Duodenal mucosa (tissue), 2 donors: ENCODE measurements around the gene CDC42EP2.
A peak's percentile ranks its signal among the peaks of the same experiment; 100 is the strongest.

Source experiments
- H3K27ac ChIP-seq: one replicate; pipeline ENCODE4 v1.7.0; 2013; ENCODE audit warnings: low read depth, low read length
- H3K27me3 ChIP-seq, 2 donors: one replicate each; pipeline ENCODE4 v1.7.0; 2013; ENCODE audit warnings: low read length in 2 of 2, control low read depth in 1 of 2; ENCODE audit not compliant: insufficient read depth in 2 of 2, control insufficient read depth in 1 of 2
- H3K36me3 ChIP-seq, 2 donors: one replicate each; pipeline ENCODE4 v1.7.0; 2013; ENCODE audit warnings: low read length in 2 of 2, control low read depth in 1 of 2; ENCODE audit not compliant: insufficient read depth in 2 of 2, control insufficient read depth in 1 of 2
- H3K4me1 ChIP-seq, 2 donors: one replicate each; pipeline ENCODE4 v1.7.0; 2013; ENCODE audit warnings: low read length in 2 of 2, control low read depth in 1 of 2; ENCODE audit not compliant: insufficient read depth in 2 of 2, control insufficient read depth in 1 of 2
- H3K4me3 ChIP-seq, 2 donors: one replicate each; pipeline ENCODE4 v1.7.0; 2013; ENCODE audit warnings: low read length in 2 of 2, low read depth in 1 of 2
- H3K9ac ChIP-seq, 2 donors: one replicate each; pipeline ENCODE4 v1.7.0; 2013; ENCODE audit warnings: low read length in 2 of 2, low read depth in 1 of 2
- H3K9me3 ChIP-seq, 2 donors: one replicate each; pipeline ENCODE4 v1.7.0; 2013; ENCODE audit warnings: low read length in 2 of 2, control low read depth in 1 of 2; ENCODE audit not compliant: control insufficient read depth in 1 of 2

Gene CDC42EP2

GRCh38 chr11:65317025-65317786 lies 2.5 kb downstream of the CDC42EP2 start:
- peaks cover 14 to 18% of the 10 kb centered on the region in 2 donors for H3K36me3 ChIP-seq
- H3K9ac ChIP-seq = peak overlapping the region in 1 of 2 donors; percentile 1
- H3K27me3 ChIP-seq = no peaks in the 10 kb centered on the region
- H3K9me3 ChIP-seq = no peaks in the 10 kb centered on the region
- peaks cover 36 to 44% of the 10 kb centered on the region in 2 donors for H3K4me1 ChIP-seq
- H3K27ac ChIP-seq = peak overlapping the region; percentile 53
- peak overlapping the region; percentile 80 to 87 for H3K4me3 ChIP-seq

GRCh38 chr11:65320386-65321075 lies 5.9 kb downstream of the CDC42EP2 start:
- Histone ChIP-seq H3K27me3 (no peaks in the 10 kb centered on the region), H3K9me3 (no peaks in the 10 kb centered on the region), H3K4me3 (no peak overlapping the region), H3K27ac (no peak overlapping the region), H3K4me1 (peaks cover 30 to 40% of the 10 kb centered on the region in 2 donors), H3K9ac (no peak overlapping the region), H3K36me3 (peaks cover 14 to 25% of the 10 kb centered on the region in 2 donors)

- H3K4me1 ChIP-seq = peaks cover 25 to 36% of the 10 kb centered on the region in 2 donors
- no peak overlapping the region for H3K27ac ChIP-seq
- H3K9ac ChIP-seq = no peak overlapping the region
- peaks cover 14 to 25% of the 10 kb centered on the region in 2 donors for H3K36me3 ChIP-seq
- H3K4me3 ChIP-seq = no peak overlapping the region
- H3K9me3 ChIP-seq = no peaks in the 10 kb centered on the region
- H3K27me3 ChIP-seq = no peaks in the 10 kb centered on the region
These were observed 6.4 kb downstream of the CDC42EP2 start for GRCh38 chr11:65321076-65321475.

GRCh38 chr11:65321828-65322485 lies 7.3 kb downstream of the CDC42EP2 start:
- H3K4me3 ChIP-seq = no peak overlapping the region

GRCh38 chr11:65323813-65324212 lies 9.1 kb downstream of the CDC42EP2 start:
- Histone ChIP-seq H3K9ac (no peak overlapping the region), H3K27ac (no peak overlapping the region), H3K27me3 (no peaks in the 10 kb centered on the region), H3K4me3 (no peak overlapping the region), H3K4me1 (peaks cover 25% of the 10 kb centered on the region in 2 donors), H3K36me3 (peaks cover 14 to 25% of the 10 kb centered on the region in 2 donors), H3K9me3 (no peaks in the 10 kb centered on the region)

More at GRCh38 chr11:65321828-65322485, 7.3 kb downstream of the CDC42EP2 start:
- H3K36me3 ChIP-seq = peaks cover 14 to 25% of the 10 kb centered on the region in 2 donors
- H3K9me3 ChIP-seq = no peaks in the 10 kb centered on the region
- H3K27me3 ChIP-seq = no peaks in the 10 kb centered on the region
- H3K27ac ChIP-seq = no peak overlapping the region
- peaks cover 16 to 27% of the 10 kb centered on the region in 2 donors for H3K4me1 ChIP-seq
- no peak overlapping the region for H3K9ac ChIP-seq

- Histone ChIP-seq H3K4me1 (peaks cover 22 to 29% of the 10 kb centered on the region in 2 donors), H3K9me3 (no peaks in the 10 kb centered on the region), H3K9ac (no peak overlapping the region), H3K36me3 (peaks cover 14 to 24% of the 10 kb centered on the region in 2 donors), H3K27ac (no peak overlapping the region), H3K27me3 (no peaks in the 10 kb centered on the region), H3K4me3 (no peak overlapping the region)
These were observed 10.8 kb downstream of the CDC42EP2 start for GRCh38 chr11:65325435-65325834.

GRCh38 chr11:65327021-65327420 lies 12.4 kb downstream of the CDC42EP2 start:
- Histone ChIP-seq H3K9ac (no peak overlapping the region), H3K27me3 (no peaks in the 10 kb centered on the region), H3K36me3 (peaks cover 0 to 8% of the 10 kb centered on the region in 2 donors), H3K4me3 (no peak overlapping the region), H3K4me1 (peaks cover 12 to 20% of the 10 kb centered on the region in 2 donors), H3K27ac (no peak overlapping the region), H3K9me3 (no peaks in the 10 kb centered on the region)

GRCh38 chr11:65329478-65329877 lies 14.8 kb downstream of the CDC42EP2 start:
- H3K36me3 ChIP-seq = no peaks in the 10 kb centered on the region
- H3K4me3 ChIP-seq = peak overlapping the region in 1 of 2 donors; percentile 28
- no peaks in the 10 kb centered on the region for H3K9me3 ChIP-seq
- peaks cover 11 to 16% of the 10 kb centered on the region in 2 donors for H3K4me1 ChIP-seq
- no peaks in the 10 kb centered on the region for H3K27me3 ChIP-seq
- peak overlapping the region in 1 of 2 donors; percentile 33 for H3K9ac ChIP-seq
- H3K27ac ChIP-seq = no peak overlapping the region

GRCh38 chr11:65329944-65330403 lies 15.3 kb downstream of the CDC42EP2 start:
- Histone ChIP-seq H3K27me3 (no peaks in the 10 kb centered on the region), H3K9ac (peak overlapping the region in 1 of 2 donors; percentile 33), H3K27ac (no peak overlapping the region), H3K36me3 (no peaks in the 10 kb centered on the region), H3K9me3 (no peaks in the 10 kb centered on the region), H3K4me1 (peaks cover 16 to 21% of the 10 kb centered on the region in 2 donors), H3K4me3 (peak overlapping the region in 1 of 2 donors; percentile 28)
